Stimulated activated CD8-positive, alpha-beta memory T cell treated with anti-CD3 and anti-CD28 coated beads, Interleukin-7, amount 100 ng/mL, for 24 hours (primary cell): Measurements from ENCODE around the gene CACNA2D3.

Source experiments
- DNase-seq: peaks from one replicate; pipeline ENCODE4 v3.0.0-alpha.2; 2020; ENCODE audit warnings: low read depth

CACNA2D3 gene

GRCh38 chr3:54878145-54878544 is 755.8 kb downstream of the CACNA2D3 start:
- no peak for DNase-seq

GRCh38 chr3:54882129-54882833 is 759.9 kb downstream of the CACNA2D3 start:
- no peak for DNase-seq

- DNase-seq, result no peak
These were observed 765.8 kb downstream of the CACNA2D3 start for GRCh38 chr3:54888162-54888561.

GRCh38 chr3:54888873-54889272 is 766.5 kb downstream of the CACNA2D3 start:
- DNase-seq, result no peak

- DNase-seq, result no peak
These were observed 767.4 kb downstream of the CACNA2D3 start for GRCh38 chr3:54889731-54890130.

- DNase-seq, result no peak
These were observed 769.2 kb downstream of the CACNA2D3 start for GRCh38 chr3:54891540-54891897.

GRCh38 chr3:54892168-54892567 is 769.8 kb downstream of the CACNA2D3 start:
- DNase-seq, result no peak

- DNase-seq, result no peak
These were observed 773.3 kb downstream of the CACNA2D3 start for GRCh38 chr3:54895613-54896012.

- no peak for DNase-seq
These were observed 774.8 kb downstream of the CACNA2D3 start for GRCh38 chr3:54897028-54897711.

- DNase-seq, result no peak
These were observed 776.9 kb downstream of the CACNA2D3 start for GRCh38 chr3:54899273-54899672.

- no peak for DNase-seq
These were observed 778.7 kb downstream of the CACNA2D3 start for GRCh38 chr3:54900838-54901591.

GRCh38 chr3:54901906-54902685 is 779.7 kb downstream of the CACNA2D3 start:
- no peak for DNase-seq

GRCh38 chr3:54905261-54905888 is 783.0 kb downstream of the CACNA2D3 start:
- no peak for DNase-seq

- DNase-seq, result no peak
These were observed 783.6 kb downstream of the CACNA2D3 start for GRCh38 chr3:54905920-54906319.

GRCh38 chr3:54906763-54907162 is 784.4 kb downstream of the CACNA2D3 start:
- DNase-seq, result no peak

- no peak for DNase-seq
These were observed 786.8 kb downstream of the CACNA2D3 start for GRCh38 chr3:54909191-54909590.

- DNase-seq, result no peak
These were observed 791.8 kb downstream of the CACNA2D3 start for GRCh38 chr3:54914180-54914579.

GRCh38 chr3:54915181-54915580 is 792.8 kb downstream of the CACNA2D3 start:
- no peak for DNase-seq

- no peak for DNase-seq
These were observed 793.6 kb downstream of the CACNA2D3 start for GRCh38 chr3:54915976-54916375.

GRCh38 chr3:54916732-54917131 is 794.4 kb downstream of the CACNA2D3 start:
- DNase-seq, result no peak

- DNase-seq, result no peak
These were observed 794.8 kb downstream of the CACNA2D3 start for GRCh38 chr3:54917174-54917573.

GRCh38 chr3:54917862-54918261 is 795.5 kb downstream of the CACNA2D3 start:
- DNase-seq, result no peak
